ENCODE data around the gene IGF1R. TPM values are rescaled to one million over a fixed set of nuclear protein-coding genes. Genes with fewer than 3 reads are reported as not detected.

The IGF1R gene
- total RNA-seq: 10 to 100 TPM; 22.8 to 24.7 TPM

DNA sequence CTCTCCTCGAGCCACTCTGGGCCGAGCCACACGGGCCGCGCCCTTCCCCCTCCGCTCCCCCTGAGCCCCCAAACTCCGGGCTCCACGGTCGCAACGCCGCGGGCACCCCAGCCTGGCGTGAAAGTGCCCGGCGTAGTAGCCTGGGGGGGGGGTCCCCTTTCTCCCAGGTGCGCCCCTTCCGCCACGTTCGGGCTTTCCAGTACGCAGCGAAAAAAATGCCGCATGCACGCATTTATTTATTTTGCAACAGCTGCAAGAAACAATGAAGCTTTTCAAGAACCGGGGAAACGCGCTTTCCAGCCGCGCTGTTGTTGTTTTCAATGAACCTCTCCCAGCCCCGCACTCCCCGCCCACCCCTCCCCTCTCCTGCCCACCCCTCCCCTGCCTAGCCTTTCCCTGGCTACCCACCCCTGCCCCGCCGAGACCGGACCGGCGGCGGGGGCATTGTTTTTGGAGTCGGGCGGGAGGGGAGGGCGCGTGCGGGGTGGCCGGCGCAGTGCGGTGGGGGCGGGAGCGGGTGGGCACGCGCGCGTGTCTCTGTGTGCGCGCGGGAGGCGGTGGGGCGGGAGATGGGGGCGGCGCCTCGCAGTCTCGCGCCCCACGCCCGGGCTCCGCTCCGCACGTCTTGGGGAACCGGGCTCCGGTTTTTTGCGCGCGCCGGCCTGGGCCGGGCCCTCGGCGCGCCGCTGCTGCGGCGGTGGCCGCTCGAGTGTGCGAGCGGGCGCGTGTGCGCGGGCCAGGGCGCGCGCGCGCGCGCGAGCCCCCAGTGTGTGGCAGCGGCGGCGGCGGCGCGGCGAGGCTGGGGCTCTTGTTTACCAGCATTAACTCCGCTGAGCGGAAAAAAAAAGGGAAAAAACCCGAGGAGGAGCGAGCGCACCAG lies at the start of gene IGF1R:
Gene IGF1R, plus strand, starts transcription at position 766 of the 880 bp plus-strand sequence. CDS start 1,043 bp downstream, outside the sequence.
- Mint-ChIP-seq H3K4me3 (peak within 1 kb of the TSS; percentile 93), H3K36me3 (ENCODE audit: low read depth) (peaks cover 8% of the 10 kb centered on the region), H3K9me3 (no peaks in the 10 kb centered on the region), H3K27ac (peak within 1 kb of the TSS; percentile 90), H3K4me1 (ENCODE audit: low read depth) (peaks cover 23% of the 10 kb centered on the region), H3K27me3 (peaks cover 15% of the 10 kb centered on the region)
- ChIA-PET CTCF (interaction anchor here (0.6 to 3.8 kb wide), 8 partner anchors 11 to 206 kb away, joined by 3 to 28 read pairs (median 4); no protein-coding TSS in a partner anchor), POLR2A (interaction anchor here (0.6 to 2.0 kb wide), 7 partner anchors 11 to 208 kb away, joined by 3 to 8 read pairs (median 4); no protein-coding TSS in a partner anchor)
- ATAC-seq (peak; percentile 74), DNase-seq (peak; percentile 83)
- TF ChIP-seq, protein P1, sequence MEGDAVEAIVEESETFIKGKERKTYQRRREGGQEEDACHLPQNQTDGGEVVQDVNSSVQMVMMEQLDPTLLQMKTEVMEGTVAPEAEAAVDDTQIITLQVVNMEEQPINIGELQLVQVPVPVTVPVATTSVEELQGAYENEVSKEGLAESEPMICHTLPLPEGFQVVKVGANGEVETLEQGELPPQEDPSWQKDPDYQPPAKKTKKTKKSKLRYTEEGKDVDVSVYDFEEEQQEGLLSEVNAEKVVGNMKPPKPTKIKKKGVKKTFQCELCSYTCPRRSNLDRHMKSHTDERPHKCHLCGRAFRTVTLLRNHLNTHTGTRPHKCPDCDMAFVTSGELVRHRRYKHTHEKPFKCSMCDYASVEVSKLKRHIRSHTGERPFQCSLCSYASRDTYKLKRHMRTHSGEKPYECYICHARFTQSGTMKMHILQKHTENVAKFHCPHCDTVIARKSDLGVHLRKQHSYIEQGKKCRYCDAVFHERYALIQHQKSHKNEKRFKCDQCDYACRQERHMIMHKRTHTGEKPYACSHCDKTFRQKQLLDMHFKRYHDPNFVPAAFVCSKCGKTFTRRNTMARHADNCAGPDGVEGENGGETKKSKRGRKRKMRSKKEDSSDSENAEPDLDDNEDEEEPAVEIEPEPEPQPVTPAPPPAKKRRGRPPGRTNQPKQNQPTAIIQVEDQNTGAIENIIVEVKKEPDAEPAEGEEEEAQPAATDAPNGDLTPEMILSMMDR (IDR thresholded peaks at IDR 0.05): no peak
- intact Hi-C loops (cut with micrococcal nuclease): no loop called here

DNA sequence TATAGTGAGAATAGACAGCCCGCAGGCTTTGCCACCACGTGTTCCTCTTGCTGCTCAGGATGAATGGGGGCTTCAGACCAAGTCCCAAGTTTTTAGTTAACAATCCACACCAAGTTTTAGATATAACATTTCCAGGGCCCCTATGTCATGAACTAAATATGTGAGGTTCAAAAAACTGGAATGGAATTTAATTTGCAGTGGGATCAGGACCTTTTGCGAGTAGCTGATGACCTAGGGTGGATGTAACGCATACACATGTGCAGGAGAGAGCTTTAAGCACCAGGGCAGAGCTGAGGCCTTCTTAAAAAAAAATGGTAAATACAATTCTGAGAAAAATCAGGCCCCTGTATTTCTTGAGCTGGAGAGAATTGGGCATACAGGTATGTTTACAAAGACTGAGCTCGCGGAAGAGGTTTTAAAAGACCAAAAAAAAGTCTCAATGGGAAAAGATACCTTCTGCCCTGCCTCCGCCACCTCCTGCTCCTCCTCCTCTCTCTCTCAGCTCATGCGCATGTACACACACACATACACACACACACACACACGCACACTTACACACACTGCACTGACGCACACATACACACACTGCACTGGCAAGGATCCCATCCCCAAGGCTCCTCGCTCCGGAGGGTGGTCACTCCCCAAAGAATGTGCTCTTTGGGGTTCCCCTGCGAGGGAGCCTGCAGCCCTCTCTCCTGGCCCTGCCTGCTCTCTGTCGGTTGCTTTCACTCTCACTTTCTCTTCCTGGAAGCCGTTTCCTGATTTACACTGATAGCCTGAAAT lies 48.2 kb upstream of the IGF1R start:
- Mint-ChIP-seq H3K27me3 (no peaks in the 10 kb centered on the region), H3K9me3 (no peaks in the 10 kb centered on the region), H3K36me3 (ENCODE audit: low read depth) (no peaks in the 10 kb centered on the region), H3K4me1 (ENCODE audit: low read depth) (peaks cover 15% of the 10 kb centered on the region), H3K27ac (peak overlapping the region; percentile 98), H3K4me3 (peak overlapping the region; percentile 90)
- ATAC-seq (peak; percentile 90), DNase-seq (peak; percentile 60)
- POLR2A ChIA-PET: interaction anchor here (1.1 to 1.8 kb wide), 3 partner anchors 49 to 91 kb away, joined by 3 to 8 read pairs (median 3); partner anchors contain the start of gene IGF1R
- CTCF ChIA-PET: interaction anchor here (0.8 to 3.2 kb wide), 7 partner anchors 10 to 81 kb away, joined by 3 to 13 read pairs (median 3); no protein-coding TSS in a partner anchor
- TF ChIP-seq, protein P1 (IDR thresholded peaks at IDR 0.05): no peak
- intact Hi-C loops (cut with micrococcal nuclease): no loop called here

DNA sequence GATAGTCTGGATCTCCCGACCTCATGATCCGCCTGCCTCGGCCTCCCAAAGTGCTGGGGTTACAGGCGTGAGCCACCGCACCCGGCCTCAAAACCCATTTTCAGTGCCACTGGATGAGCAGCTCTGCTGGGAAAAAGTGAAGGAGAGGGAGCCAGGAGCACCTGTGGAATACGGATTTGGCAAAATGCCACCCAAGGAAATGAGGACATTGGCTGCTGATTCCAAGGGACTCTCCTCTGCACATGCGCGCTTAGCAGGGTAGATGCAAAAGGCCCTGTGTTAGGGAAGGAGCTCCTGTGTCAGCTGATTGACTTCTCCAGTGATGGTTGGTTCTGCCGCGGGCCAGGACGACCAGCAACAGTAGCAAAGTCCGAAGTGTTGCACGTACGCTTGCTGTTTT lies 43.4 kb upstream of the IGF1R start:
- intact Hi-C loops (cut with micrococcal nuclease): no loop called here
- ChIA-PET CTCF (interaction anchor here (1.3 kb wide), 1 partner anchor 10 kb away, joined by 4 read pairs; no protein-coding TSS in a partner anchor), POLR2A (no interaction called here)
- H3K27ac Mint-ChIP-seq: no peak overlapping the region
- DNase-seq (no peak), ATAC-seq (no peak)
- H3K9me3 Mint-ChIP-seq: no peaks in the 10 kb centered on the region
- H3K27me3 Mint-ChIP-seq: no peaks in the 10 kb centered on the region
- H3K4me3 Mint-ChIP-seq: no peak overlapping the region
- H3K36me3 Mint-ChIP-seq (ENCODE audit: low read depth): no peaks in the 10 kb centered on the region
- H3K4me1 Mint-ChIP-seq (ENCODE audit: low read depth): peaks cover 9% of the 10 kb centered on the region
- TF ChIP-seq, protein P1 (IDR thresholded peaks at IDR 0.05): no peak

DNA sequence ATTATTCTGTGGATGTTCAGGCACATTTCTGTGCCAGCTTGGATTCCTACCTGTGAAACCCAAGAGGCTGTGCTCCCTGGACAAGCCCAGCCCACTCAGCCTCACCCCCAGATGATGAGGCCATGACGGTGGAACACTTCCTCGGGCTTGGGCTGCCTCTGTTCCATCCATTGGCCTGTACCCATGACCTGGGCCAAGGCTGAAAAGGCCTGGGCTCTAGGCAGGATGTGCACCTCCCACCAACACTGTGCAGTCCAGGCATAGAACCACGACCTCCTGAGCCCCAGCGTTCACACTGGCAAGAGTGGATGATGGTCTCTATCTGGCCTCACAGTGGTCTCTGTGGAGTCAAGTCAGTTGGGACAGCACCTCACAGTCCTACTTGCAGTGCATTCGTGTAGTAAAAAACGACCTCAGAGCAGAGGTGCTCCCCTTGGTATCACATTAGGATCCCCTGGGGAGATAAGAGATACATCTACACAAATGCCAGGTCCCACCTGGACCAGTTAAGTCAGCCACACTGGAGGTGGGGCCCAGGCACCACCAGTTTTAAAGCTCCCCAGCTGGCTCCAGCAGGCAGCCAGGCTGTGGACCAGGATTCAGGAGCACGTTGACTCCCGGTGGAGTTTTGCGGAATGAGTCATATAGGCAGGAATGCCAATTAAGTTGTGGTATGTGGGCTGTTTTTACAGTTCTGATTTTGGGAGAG lies 39.0 kb upstream of the IGF1R start:
- ATAC-seq (no peak), DNase-seq (no peak)
- no peaks in the 10 kb centered on the region for H3K36me3 Mint-ChIP-seq (ENCODE audit: low read depth)
- H3K4me1 Mint-ChIP-seq (ENCODE audit: low read depth): peaks cover 9% of the 10 kb centered on the region
- H3K27ac Mint-ChIP-seq: no peak overlapping the region
- no peaks in the 10 kb centered on the region for H3K9me3 Mint-ChIP-seq
- intact Hi-C loops (cut with micrococcal nuclease): no loop called here
- TF ChIP-seq, protein P1 (IDR thresholded peaks at IDR 0.05): no peak
- no peak overlapping the region for H3K4me3 Mint-ChIP-seq
- H3K27me3 Mint-ChIP-seq: no peaks in the 10 kb centered on the region
- ChIA-PET CTCF (no interaction called here), POLR2A (interaction anchor here (0.6 kb wide), 1 partner anchor 37 kb away, joined by 3 read pairs; no protein-coding TSS in a partner anchor)

Measured in activated CD8-positive, alpha-beta T cell treated with anti-CD3 and anti-CD28 coated beads for 36 hours (primary cell).